Activated CD8-positive, alpha-beta memory T cell treated with anti-CD3 and anti-CD28 coated beads, Interleukin-2, amount 50 U/mL, for 48 hours (primary cell): ENCODE results near the gene URB1.
A peak's percentile ranks its signal among the peaks of the same experiment; 100 is the strongest.

ENCODE experiments used
- DNase-seq: peaks from one replicate; pipeline ENCODE4 v3.0.0-alpha.2; 2020

The URB1 gene

GRCh38 chr21:32340863-32341848 is 51.7 kb downstream of the URB1 start:
- DNase-seq = peak; percentile 2

- peak; percentile 29 for DNase-seq
Observed at GRCh38 chr21:32338209-32338921, 54.4 kb downstream of the URB1 start.

- DNase-seq = peak; percentile 44
Observed at GRCh38 chr21:32337206-32337605, 55.6 kb downstream of the URB1 start.

- peak; percentile 44 for DNase-seq
Observed at GRCh38 chr21:32336711-32337110, 56.1 kb downstream of the URB1 start.

- peak; percentile 17 for DNase-seq
Observed at GRCh38 chr21:32335601-32336575, 56.9 kb downstream of the URB1 start.

GRCh38 chr21:32334980-32335531 is 57.8 kb downstream of the URB1 start:
- DNase-seq = peak; percentile 41

GRCh38 chr21:32333953-32334673 is 58.7 kb downstream of the URB1 start:
- DNase-seq = peak; percentile 30

- DNase-seq = no peak
Observed at GRCh38 chr21:32332463-32332951, 60.3 kb downstream of the URB1 start.

- peak; percentile 25 for DNase-seq
Observed at GRCh38 chr21:32331444-32332305, 61.1 kb downstream of the URB1 start.

- DNase-seq = peak; percentile 10
Observed at GRCh38 chr21:32330784-32331311, 62.0 kb downstream of the URB1 start.

GRCh38 chr21:32329776-32330175 is 63.0 kb downstream of the URB1 start:
- no peak for DNase-seq

GRCh38 chr21:32329331-32329730 is 63.5 kb downstream of the URB1 start:
- DNase-seq = no peak

GRCh38 chr21:32328595-32328994 is 64.2 kb downstream of the URB1 start:
- DNase-seq = no peak

GRCh38 chr21:32325706-32326105 is 67.1 kb downstream of the URB1 start:
- no peak for DNase-seq

GRCh38 chr21:32322676-32323075 is 70.1 kb downstream of the URB1 start:
- peak; percentile 20 for DNase-seq

- DNase-seq = no peak
Observed at GRCh38 chr21:32322103-32322502, 70.7 kb downstream of the URB1 start.

GRCh38 chr21:32321480-32321879 is 71.3 kb downstream of the URB1 start:
- DNase-seq = peak; percentile 26

- peak; percentile 40 for DNase-seq
Observed at GRCh38 chr21:32320726-32321125, 72.1 kb downstream of the URB1 start.

- DNase-seq = peak; percentile 40
Observed at GRCh38 chr21:32320059-32320458, 72.8 kb downstream of the URB1 start.

GRCh38 chr21:32319012-32319411 is 73.8 kb downstream of the URB1 start:
- peak; percentile 40 for DNase-seq
